ENCODE measurements around the gene FOXD1.

FOXD1 gene

DNA sequence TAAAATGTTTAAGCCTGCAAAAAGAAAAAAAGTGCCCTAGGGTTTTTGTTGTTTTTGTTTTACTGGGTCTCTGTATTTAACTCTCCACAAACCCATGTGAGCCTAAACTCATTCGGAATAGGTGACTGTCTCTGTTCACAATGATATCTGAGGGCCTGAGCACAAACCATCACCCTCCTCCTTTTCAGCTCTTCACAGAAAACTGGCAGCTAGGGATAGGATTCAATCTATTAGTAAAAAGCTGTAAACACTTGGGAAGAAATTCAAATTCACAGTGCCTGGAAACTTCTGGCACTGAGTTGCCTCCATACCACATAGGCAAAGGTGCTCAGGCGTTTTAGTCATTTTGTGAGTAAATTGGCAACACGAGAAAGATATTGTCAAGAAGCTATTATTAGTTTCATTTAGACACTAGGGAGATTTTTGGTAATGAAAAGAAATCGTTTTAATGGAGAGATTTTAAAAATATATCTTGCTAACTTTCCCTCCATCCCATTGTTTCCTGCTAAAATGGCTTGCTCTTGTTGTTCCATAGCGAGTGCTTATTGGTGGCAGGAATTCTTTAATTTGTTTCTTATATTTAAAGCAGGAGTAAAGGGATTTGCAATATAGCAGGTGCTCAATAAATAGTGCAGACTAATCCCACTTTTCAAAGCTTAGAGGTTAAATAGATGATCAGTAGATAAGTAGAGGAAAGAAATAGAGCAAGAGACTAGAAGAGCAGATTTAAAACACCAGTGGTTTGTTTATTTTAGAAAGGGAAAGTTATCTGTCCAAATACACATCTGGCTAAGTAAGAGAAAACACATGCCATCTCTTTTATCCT is 9.7 kb downstream of the FOXD1 start:
- no peak for DNase-seq (ENCODE audit: low read depth)

DNA sequence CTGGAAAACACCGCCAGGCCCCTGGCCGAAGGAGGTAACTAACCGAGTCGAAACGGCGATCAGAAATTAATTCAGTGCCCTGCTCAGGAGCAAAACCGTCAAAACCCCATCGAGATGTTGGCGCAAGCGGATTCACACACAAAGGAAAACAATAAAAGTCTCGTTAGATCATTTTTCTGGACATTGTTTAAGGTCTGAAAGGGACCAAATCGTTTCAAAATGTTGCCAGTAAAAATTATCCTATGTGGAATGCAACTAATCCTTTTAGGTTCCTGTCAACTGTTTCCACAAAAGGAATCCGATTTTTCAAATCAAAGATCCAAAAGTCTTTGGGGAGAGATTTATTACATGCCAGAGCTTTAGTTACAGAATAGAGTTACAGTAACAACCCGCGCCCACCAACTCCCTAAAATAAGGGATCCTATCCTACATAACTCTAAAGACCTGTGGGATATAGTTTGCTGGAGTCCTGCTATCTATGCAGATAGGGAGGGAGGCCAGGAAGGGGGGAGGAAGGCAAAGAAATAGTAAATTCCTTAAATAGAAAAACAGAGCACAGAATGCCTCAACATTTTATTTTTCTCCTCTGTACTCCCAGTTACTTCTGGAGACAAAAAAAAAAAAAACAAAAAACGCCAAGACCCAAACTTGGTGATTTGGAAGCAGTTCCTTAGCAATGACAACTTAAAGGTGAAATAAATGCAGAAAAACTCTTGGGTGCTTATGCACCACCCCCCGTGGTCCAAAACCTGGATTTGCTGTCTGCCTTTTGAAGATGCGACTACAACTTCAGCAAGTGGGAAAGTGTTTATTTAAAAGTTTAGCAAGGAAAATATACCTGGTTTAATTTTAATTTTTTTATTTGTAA is 10.6 kb downstream of the FOXD1 start:
- no peak for DNase-seq (ENCODE audit: low read depth)

DNA sequence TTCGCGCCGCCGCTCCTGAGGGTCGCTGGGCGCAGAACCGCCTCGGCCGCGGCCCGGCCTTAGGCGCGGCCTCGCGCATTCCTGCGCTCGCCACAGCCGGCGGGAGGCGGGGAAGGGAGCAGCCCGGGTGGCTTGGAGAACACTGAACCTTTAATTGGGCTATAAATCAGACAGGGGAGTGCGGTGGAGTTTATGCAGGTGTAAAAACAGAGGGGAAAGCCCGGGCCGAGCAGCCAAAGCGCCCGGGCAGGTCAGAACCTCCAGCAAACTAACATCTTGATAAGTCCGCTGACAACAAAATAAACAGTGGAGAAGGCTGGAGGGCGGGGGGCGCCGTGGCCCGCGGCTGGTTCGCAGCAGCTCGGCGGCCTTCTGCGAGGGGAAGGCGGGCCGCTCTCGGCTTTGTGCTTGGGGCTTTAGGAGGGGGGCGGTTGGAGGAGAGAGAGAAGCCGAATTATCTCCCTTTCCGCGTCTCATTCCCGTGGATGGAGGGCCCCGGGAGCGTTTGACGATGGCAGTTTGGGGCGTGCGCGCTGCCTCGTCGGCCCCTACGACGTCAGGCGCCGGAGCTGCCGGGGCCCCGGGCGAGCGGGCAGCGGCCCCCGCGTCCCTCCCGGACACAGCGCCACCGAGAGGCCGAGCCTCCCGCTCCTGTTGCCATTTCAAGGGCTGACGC is 11.3 kb downstream of the FOXD1 start:
- no peak for DNase-seq (ENCODE audit: low read depth)

DNA sequence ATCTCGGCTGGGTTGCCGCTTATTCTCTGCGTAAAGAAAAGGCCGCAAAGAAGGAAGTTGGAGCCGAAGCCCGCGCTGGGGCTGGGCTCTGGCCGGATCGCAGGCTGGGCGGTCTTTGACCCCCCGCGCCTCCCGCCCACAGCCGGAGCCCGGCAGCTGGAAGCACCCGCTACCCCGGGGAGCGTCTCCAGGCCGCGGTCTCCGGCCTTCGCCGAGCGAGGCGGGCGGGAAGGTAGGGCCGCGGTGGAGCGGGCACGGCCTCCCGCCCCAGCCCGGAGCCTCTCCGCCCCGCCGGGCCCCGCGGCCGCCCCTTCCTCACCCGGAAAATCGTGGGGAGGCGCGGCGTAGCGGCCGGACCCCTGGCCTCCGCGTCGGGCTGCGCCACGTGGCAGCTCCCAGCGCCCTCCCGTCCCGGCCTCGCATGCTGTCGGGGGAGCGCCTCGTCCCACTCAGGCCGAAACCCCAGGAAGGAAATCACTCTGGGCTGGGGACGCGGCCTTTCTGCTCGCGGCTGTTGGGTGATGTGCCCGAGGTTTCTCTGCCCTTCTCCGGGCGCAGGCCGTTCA is 12.0 kb downstream of the FOXD1 start:
- no peak for DNase-seq (ENCODE audit: low read depth)

DNA sequence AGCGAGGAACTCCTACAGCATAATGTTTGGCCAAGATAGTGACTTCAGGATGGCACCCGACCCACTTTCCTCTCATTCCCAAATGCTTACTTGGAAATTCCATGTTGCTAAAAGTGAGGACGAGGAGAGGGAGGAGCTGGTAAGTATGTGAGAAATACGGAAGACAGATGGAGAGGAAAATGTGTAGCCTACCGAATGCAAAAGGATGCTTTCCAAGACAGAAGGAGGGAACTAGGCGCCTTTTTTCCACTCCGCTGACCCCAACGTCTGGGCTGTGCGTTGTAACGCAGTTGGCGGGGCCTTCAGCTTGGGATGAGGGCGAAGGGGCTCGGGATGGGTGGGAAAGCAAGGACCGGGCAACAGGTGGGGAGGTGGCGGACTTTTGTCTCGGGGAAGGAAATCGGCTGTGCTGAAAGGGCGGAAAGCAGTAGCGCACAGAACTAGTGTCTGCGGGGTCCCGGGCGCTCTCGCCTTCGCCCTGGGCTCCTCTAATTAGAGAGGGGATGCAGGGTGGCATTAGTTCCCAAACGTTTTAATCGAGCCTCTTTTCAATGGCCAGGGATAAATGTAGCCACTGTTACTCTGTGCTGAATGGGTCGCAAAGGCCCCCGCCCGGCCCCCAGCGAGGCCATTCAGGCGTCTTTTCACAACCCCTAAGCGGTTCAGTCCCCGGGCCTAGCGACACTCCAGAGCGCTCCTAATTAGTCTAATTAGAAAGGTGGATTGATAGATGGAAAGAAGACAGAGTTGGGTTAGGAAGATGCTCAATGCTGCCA is 12.6 kb downstream of the FOXD1 start:
- no peak for DNase-seq (ENCODE audit: low read depth)

DNA sequence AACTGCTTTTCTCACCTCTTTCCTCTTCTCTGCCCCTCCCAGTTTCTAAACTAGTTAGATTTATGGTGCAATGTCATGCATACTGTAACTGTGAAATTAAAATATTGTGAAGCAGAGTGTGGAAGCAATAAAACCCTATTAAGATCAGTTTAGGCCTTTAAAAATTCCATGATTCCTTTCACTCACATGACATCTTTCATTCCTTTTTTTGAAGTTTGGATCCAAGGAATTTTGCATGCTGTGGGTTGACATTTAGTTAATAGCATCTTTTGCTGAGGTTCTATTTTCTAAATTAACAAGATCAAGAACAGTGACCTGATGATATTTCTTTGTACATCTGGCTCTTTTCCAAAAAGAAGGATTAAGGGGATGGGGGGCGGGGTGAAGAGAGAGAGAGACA is 13.7 kb downstream of the FOXD1 start:
- DNase-seq (ENCODE audit: low read depth) = no peak

DNA sequence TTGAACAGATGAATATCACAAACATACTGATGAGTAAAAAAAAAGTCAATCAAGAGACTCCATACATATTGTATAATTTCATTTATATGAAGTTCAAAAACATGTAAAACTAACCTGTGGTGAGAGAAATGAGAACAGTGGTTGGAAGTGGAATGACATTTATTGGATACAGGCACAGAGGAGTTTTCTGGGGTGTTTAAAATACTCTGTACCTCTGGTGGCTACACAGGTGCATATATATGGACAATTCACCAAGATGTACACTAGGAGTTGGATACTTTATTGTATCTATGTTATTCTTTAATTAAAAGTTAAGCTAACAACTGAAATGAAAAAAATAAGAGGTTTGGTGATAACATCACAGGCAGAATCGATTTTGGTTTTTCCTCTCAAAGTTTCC is 14.1 kb downstream of the FOXD1 start:
- DNase-seq (ENCODE audit: low read depth) = no peak

DNA sequence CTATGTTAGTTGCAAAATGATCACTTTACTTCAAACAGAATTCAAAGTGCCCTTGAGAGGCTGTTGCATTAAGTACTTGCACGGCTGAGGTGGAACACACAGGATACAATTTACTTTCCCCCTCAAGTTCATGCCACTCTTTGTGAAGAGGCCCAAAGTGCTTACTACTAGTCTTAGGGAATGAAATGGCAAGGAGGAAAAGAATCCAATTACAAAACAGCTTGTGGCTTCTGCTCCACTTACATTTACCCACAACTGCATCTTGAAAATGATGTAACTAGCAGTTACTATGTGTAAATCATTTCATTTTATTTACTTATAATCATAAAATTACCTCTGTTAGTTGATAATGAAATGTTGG is 14.6 kb downstream of the FOXD1 start:
- DNase-seq (ENCODE audit: low read depth) = no peak

DNA sequence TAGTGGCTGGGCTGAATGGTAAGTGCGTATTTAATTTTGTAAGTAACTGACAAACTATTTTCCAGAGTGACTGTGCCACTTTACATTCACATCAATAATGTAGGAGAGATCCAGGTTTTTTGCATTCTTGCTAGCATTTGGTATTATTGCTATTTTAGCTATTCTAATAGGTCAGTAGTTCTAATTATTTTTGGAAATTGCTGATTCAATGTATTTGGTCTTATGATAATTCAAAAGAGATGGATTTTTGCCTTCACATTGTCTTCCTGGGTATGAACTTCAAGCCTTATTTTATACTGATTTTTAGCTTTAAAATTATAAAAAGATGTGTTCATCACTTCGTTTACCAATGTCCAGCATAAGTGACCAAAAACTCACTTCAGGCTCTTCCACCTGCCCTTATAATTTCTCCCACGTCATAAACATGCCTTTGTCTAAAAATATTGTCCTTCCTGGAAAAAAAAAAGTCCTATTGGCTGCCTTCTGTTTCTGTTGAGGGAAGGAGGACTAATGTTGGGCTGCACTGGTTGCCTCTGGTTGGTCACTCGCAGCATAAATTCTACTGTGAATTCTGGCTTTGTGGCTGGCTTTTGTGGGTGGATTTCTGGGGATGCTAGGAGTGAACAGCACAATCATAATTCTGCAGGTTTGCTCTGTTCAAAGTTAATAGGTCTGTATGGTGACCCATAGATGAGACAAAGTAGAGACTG is 15.2 kb downstream of the FOXD1 start:
- DNase-seq (ENCODE audit: low read depth) = no peak

DNA sequence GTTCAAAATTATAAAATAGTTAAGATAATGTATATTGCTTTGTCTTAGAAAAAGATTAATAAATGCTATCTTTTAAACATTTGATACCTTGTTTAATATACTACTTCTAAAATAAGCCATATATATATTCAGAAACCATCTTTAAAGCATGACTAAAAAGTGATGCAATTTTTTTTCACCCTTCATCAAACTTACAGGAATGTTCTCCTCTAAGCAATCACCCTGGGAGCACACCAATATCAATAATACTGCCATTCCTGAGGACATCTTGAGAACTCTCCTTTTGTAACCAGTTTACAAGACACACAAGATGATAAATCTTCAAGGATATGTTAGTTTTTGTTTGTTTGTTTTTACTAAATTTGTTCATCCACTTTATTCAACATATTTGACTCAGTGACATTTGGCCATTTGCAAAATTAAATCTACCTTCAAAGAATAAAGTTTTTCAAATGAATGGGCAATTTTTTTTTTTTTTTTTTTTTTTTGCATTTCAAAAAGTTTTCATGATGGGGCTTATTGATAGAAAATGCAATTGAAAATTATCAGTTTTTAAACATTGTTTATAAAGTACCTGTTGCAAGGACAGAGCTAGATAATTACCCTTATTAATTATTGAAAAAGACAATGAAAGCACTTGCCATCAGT is 17.2 kb downstream of the FOXD1 start:
- no peak for DNase-seq (ENCODE audit: low read depth)

DNA sequence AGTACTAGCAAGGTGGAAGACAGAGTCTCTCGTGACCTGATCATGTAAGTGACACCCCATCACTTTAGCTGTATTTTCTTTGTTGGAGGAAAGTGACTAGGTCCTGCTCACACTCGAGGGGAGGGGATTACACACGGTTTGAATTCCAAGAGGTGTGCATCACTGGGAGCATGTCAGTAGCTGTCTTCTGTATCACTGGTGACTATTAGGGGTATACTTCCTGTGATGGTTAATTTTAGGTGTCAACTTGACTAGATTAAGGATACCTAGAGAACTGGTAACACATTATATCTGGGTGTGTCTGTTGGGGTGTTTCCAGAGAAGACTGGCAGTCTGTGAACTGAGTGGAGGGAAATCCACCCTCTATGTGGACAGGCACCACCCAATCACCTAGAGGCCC is 22.5 kb downstream of the FOXD1 start:
- DNase-seq (ENCODE audit: low read depth) = no peak

DNA sequence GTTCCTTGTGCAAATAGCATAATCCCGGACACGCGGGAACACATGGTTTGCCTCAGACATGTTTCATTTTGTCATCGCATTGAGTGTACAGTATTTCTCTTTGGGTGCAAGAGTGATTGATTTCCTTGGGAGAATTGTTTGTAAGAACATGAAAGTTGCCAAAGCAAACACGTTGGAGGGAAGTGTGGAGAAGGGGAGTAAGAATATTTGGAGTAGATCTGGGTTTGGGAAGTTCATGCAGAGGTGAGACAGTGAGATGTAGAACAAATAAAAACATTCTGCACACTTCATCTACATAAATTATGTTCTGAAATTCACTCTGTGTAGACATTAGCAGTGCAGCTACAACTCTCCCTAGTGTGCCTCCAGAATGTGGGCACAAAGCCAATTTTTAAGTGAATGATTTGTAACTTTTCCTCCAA is 24.0 kb downstream of the FOXD1 start:
- no peak for DNase-seq (ENCODE audit: low read depth)

DNA sequence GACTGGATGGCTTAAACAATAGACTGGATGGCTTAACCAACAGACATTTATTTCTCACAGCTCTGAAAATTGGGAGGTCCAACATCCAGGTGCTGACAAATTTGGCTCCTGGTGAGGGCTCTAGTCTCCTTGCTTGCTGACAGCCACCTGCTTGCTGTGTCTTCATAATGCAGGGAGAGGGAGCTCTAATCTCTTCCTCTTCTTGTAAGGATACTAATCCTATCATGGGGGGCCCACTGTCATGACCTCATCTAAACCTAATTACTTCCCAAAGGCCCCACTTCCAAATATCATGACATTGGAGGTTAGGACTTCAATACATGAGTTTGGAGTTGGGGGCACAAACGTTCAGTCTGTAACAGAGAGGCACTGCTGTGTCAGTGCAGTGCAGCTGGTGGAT is 26.4 kb downstream of the FOXD1 start:
- DNase-seq (ENCODE audit: low read depth) = no peak

DNA sequence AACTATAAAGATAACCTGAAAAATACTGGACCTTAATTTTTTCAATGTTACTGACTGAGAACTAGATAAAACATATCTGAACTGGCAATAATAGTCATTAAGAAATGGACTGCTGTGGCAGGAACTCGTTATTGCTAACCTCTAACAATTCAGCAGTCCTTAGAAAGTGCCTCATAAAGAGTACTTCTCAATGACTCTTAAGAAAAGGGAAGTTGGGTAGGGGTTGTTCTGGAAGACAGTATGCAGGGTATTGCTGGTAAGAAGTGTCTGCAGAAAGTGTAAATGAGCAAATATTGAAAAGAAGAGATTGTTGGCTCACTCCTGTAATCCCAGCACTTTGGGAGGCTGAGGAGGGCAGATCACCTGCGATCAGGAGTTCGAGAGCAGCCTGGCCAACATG is 27.9 kb downstream of the FOXD1 start:
- DNase-seq (ENCODE audit: low read depth) = no peak

DNA sequence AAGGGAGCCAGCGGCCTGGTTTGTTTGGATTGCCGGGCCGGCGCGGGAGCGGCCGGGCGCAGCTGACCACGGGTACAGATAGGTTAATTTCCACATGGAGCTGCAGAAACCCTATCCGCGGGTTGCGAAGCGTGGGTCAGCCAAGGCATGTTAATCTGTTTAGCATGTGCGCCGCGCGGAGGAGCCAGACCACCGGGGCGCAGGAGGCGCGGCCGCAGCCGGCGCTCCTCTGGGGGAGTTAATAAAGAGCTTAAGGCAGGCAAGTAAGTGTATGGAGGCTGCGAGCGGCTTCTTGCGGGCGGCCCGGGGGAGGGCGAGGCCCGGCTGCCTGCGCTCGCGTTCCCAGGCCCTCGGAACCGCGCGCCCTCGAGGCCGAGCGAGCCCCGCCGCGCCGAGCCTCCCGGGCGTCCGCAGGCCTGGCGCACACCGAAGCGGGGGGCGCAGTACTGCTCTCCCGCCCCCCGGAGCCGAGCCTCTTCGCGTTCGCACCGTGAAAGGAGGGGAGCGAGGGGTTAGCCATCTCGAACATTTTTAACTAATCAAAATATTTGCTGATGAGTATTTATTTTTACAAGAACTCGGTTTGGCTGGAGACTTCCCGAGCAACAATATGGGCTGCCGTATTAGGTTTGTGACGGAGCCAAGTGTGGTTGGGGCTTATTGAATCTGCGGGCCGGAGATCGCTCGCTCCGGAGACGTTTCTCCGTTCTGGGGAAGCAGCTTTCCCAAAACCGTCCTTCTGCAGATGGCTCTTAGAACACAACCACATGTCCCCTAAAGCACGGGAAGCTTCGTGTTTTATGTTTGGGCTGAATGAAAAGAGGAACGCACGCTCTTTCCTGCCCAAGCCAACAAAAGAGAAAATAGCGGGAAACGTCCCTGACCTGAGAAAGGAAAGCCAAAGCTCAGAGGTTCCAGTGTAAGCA is 28.8 kb downstream of the FOXD1 start:
- no peak for DNase-seq (ENCODE audit: low read depth)

DNA sequence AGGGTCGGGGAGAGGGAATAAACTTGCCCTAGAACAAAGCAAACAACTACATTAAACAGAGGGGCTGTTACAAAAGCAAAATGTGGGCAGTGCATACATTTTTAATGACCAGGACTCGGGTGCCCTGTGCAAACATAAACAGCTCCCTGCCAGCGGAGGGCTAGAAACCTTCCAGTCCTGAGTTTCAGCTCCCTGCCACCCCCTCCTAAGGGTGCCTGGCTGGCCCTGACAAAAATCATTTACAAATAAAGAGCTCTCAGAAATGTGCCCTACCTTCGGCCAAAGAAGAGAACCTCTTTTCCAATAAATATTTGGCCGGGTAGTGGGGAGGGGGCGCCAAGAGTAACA is 29.5 kb downstream of the FOXD1 start:
- no peak for DNase-seq (ENCODE audit: low read depth)

DNA sequence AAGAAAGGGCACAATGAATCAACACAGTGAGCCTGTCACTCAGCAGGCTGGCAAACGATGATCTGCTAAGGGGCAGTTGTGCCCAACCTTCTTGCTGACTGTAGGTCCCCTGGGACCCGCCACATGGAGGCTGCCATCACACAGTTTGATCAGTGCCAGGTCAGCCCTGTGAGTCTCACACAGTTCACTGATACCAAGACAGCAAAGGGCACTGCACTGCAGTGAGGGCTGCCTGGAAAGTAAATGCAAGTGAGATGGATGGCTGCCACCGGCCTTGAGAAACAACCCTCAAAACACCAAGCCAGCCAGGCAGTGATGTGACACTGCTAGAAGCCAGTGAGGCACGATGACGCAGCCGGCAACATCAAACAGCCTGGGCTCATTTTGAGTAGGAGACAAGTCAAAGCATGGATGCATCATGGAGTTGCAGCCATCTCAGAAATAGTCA is 30.3 kb downstream of the FOXD1 start:
- DNase-seq (ENCODE audit: low read depth) = no peak

DNA sequence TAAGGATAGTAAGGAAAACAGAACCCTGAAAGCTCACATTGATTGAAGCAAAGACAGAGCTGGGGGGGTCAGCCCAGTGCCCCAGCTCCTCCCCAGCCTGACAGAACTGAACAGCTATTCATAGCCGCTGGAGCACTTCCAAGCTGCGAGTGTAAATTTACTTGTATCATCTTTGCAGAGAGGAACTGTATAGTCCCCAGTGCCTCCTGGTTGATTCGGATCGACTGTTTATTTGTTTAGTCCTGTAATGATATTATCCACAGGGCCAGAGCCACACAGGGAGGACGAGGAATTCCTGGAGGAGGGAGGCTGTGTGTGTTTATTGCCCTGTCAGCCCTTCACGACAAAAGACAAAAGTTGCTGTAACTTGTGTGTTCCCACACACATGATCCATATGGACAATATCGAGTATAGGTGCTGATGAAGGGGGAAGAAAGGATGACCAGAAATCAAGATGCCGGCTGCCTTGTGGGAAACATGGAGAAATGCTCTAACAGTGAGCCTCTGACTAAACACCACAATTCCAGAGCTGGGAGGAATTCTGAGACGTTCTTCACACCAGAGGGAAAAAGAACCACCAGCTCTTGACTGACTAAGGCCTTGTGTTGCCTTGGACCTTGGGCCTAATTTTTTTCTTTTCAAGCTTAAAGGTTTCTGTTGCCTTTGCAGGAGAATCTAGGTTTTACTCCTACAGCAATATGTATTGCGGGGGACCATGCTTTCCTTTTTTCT is 31.1 kb downstream of the FOXD1 start:
- DNase-seq (ENCODE audit: low read depth) = no peak

DNA sequence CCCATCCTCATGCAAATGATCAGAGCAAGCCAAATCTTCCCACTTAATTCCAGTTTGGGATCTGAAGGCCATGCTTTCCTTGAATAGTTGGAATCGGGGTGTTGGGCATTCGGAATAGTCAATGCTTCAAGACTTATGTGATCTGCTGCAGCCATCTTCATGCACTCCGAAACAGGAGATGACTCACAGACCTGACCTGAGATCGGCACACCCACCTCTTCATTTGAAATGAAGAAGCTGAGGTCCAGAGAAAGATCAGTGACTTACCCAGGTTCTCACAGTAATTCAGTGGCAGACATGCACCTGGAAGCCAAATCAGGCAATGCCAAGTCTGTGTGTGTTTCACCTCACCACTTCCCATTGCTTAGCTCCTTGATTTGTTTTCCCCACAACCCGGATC is 33.0 kb downstream of the FOXD1 start:
- no peak for DNase-seq (ENCODE audit: low read depth)

Data from GM04503 (cell line).